Fibroblast of pulmonary artery (primary cell): ENCODE results near the gene ADAMTS12.

Source experiments
- DNase-seq: peaks from one replicate; pipeline ENCODE4 v3.0.0-alpha.2; 2010; ENCODE audit warnings: low read depth
- H3K4me3 ChIP-seq: replicated peaks from 2 replicates; pipeline ENCODE4 v1.5.1; 2011; ENCODE audit warnings: low read depth, mild to moderate bottlenecking, control low read depth, low read length, moderate library complexity
- TF ChIP-seq, protein P1 (sequence below): IDR thresholded peaks from 2 replicates; pipeline ENCODE4 v1.5.1; 2011; ENCODE audit warnings: mild to moderate bottlenecking, control low read depth, low read length, inconsistent platforms; ENCODE audit errors: missing control alignments

ADAMTS12 gene

DNA sequence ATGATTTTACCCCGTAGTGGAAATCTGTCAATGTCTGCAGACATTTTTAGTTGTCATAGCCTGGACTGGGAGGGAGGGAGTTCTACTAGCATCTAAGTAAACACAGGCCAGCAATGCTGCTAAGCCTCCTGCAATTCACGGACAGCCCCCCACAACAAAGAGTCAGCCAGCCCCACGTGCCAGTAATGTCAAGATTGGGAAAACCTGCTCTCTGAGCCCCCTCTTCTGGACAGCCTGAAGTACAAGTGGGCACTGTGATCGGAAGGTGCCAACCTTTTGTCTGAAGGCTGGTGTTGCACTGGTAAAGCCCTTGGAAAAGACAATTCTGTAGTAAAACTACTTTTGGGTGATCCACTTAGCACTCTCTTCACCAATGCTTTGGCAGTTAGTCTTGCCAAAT lies 296.5 kb downstream of the ADAMTS12 start:
- TF ChIP-seq, protein P1, sequence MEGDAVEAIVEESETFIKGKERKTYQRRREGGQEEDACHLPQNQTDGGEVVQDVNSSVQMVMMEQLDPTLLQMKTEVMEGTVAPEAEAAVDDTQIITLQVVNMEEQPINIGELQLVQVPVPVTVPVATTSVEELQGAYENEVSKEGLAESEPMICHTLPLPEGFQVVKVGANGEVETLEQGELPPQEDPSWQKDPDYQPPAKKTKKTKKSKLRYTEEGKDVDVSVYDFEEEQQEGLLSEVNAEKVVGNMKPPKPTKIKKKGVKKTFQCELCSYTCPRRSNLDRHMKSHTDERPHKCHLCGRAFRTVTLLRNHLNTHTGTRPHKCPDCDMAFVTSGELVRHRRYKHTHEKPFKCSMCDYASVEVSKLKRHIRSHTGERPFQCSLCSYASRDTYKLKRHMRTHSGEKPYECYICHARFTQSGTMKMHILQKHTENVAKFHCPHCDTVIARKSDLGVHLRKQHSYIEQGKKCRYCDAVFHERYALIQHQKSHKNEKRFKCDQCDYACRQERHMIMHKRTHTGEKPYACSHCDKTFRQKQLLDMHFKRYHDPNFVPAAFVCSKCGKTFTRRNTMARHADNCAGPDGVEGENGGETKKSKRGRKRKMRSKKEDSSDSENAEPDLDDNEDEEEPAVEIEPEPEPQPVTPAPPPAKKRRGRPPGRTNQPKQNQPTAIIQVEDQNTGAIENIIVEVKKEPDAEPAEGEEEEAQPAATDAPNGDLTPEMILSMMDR: no peak
- no peak for DNase-seq
- no peak overlapping the region for H3K4me3 ChIP-seq

DNA sequence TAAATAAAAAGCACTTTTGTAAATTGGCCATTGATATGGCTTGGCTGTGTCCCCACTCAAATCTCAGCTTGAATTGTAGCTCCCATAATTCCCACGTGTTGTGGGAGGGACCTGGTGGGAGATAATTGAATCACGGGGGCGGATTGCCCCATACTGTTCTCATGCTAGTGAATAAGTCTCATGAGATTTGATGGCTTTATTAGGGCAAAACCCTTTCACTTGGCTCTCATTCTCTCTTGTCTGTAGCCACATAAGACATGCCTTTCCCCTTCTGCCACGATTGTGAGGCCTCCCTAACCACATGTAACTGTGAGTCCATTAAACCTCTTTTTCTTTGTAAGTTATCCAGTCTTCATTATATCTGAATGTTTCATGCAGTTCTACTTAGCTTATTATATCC lies 297.8 kb downstream of the ADAMTS12 start:
- peak; percentile 25 for DNase-seq
- TF ChIP-seq, protein P1: no peak
- H3K4me3 ChIP-seq: no peak overlapping the region

DNA sequence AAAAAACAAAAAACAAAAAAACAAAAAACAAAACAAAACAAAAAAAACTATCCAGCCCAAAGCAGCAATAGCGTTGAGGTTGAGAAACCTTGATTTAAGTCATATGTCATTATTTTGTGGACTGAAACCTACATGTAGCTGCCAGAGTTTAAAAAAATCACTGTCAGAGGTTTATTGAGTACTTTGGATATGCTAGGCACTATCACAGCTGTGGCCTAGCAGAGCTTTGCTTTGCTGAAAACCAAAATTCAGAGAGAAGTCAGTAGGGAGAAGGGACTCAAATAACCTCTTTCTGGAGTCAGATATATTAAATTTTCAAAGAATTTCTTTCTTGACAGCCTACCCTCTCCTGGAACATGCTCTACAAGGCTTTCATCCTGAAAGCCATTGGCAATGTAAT lies 299.5 kb downstream of the ADAMTS12 start:
- TF ChIP-seq, protein P1: no peak
- no peak for DNase-seq
- H3K4me3 ChIP-seq: no peak overlapping the region

DNA sequence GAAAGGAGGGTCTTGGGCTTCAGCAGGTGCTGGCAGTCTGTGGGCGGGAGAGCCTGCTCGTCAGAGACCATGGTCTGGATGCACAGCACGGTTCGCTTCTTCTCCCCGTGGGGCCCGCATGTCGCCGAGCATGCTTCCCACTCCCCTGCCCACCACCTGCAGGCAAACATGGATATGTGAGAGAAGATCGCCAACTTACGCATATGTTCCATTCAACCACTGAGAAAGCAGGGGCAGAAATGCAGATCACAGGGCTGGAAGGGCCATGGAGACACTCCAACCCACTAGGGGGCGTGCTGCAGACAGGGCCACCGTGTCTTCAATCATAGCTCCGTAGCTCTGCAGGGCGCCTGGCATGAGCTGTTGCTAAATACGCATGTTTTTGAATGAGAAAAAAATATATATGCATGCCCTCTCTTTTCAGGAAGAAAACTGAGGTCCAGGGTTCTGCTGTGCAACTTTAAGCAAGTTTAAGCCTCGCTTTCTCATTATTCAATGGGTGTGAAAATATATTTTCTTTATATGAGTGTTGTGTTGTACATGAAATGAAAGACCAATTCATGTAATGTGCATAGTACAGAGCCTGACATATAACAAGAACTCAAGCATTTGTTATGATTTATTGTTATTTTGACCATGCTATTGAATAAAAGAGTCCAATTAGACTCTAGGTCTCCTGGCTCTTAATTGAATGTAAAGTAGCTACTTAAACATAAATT lies 303.0 kb downstream of the ADAMTS12 start:
- H3K4me3 ChIP-seq: no peak overlapping the region
- DNase-seq: no peak
- TF ChIP-seq, protein P1: peak; percentile 40

DNA sequence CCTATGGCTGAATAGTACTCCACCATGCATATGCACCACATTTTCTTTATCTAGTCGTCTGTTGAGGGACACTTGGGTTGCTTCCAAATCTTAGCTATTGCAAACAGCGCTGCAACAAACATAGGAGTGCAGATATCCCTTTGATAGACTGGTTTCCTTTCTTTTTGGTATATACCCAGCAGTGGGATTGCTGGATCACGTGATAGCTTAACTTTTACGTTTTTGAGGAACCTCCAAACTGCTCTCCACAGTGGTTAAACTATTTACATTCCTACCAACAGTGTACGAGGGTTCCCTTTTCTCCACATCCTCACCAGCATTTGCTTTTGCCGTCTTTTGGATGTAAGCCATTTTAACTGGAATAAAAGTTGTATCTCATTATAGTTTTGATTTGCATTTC lies 308.5 kb downstream of the ADAMTS12 start:
- TF ChIP-seq, protein P1: no peak
- DNase-seq: no peak
- no peak overlapping the region for H3K4me3 ChIP-seq

DNA sequence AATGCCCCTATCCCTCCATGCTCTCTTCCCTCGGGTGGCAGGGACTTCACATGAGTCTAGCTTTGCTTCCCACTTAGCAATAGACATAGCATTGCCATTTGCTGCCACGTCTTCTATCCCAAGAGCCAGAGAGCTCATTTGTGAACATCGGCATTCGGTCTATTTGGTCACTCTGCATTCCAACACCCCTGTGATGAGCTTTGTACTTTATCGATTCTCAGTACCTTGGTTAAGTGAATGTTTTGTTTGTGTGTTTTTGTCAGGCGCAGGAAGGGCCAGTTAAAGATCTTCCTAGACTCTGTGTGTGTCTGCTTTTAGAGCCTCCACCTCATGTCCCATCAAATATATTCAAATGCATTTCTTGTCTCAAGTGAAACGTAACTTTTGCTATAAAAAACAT lies 309.4 kb downstream of the ADAMTS12 start:
- no peak for DNase-seq
- TF ChIP-seq, protein P1: no peak
- no peak overlapping the region for H3K4me3 ChIP-seq

DNA sequence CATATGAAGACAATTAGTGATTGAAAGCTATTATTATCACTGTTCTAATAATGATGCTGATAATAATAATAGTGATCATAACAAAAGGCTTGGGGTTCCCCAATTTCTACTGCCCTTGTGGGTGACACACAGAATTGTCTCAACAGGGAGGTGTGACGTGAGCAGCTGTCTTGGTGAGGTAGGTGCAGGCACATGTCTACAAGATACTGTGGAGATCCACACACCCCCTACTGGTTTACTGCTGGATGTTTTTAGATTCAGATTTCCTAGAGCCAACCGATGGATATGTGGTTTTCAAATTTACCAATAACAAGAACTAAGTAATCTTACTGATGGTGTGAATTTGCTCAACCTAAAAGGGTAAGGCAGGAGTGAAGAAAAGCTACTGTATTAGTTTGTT lies 312.0 kb downstream of the ADAMTS12 start:
- DNase-seq: no peak
- no peak overlapping the region for H3K4me3 ChIP-seq
- TF ChIP-seq, protein P1: no peak
